Fibroblast of lung (primary cell): ENCODE results near the gene WWOX. TPM values are rescaled to one million over a fixed set of nuclear protein-coding genes. Genes with fewer than 3 reads are reported as not detected.

ENCODE experiments used
- DNase-seq, 2 donors: peaks; one replicate each; pipeline versions ENCODE4 v3.0.0 to v3.0.0-alpha.2; 2010; ENCODE audit warnings: low read depth in 2 of 2
- H2AFZ ChIP-seq: 2 replicates; pipeline ENCODE4 v1.5.1; 2012; ENCODE audit warnings: low read length, control low read depth, inconsistent platforms
- H3K27ac ChIP-seq: 2 replicates; pipeline ENCODE4 v1.5.1; 2011; ENCODE audit warnings: low read length, control low read depth; ENCODE audit not compliant: insufficient read depth
- H3K27me3 ChIP-seq: 2 replicates; pipeline ENCODE4 v1.5.1; 2011; ENCODE audit warnings: mild to moderate bottlenecking, low read length; ENCODE audit not compliant: control insufficient read depth, insufficient read depth
- H3K36me3 ChIP-seq: 2 replicates; pipeline ENCODE4 v1.5.1; 2011; ENCODE audit warnings: low read length; ENCODE audit not compliant: control insufficient read depth, insufficient read depth
- H3K4me1 ChIP-seq: 2 replicates; pipeline ENCODE4 v1.5.1; 2011; ENCODE audit warnings: low read length; ENCODE audit not compliant: control insufficient read depth, insufficient read depth; ENCODE audit errors: extremely low read depth
- H3K4me2 ChIP-seq: 2 replicates; pipeline ENCODE4 v1.5.1; 2011; ENCODE audit warnings: low read length, control low read depth; ENCODE audit not compliant: insufficient read depth; ENCODE audit errors: extremely low read depth
- H3K4me3 ChIP-seq, 4 experiments: fragments of 200-600 bp in 1 of 4; sonication (generic) in 1 of 4; replicated peaks in 1 of 4; 2 replicates each; pipeline ENCODE4 v1.5.1; 2011 to 2016; ENCODE audit warnings: low read length in 4 of 4, low read depth in 3 of 4, mild to moderate bottlenecking in 3 of 4, control low read depth in 2 of 4, inconsistent platforms in 1 of 4, mixed read lengths in 1 of 4; ENCODE audit not compliant: insufficient read depth in 1 of 4; ENCODE audit errors: control extremely low read depth in 1 of 4
- H3K79me2 ChIP-seq: 2 replicates; pipeline ENCODE4 v1.5.1; 2012; ENCODE audit warnings: mild to moderate bottlenecking, low read length, inconsistent platforms; ENCODE audit not compliant: control insufficient read depth, insufficient read depth
- H3K9ac ChIP-seq: 2 replicates; pipeline ENCODE4 v1.5.1; 2011; ENCODE audit warnings: mild to moderate bottlenecking, low read length, control low read depth; ENCODE audit not compliant: insufficient read depth
- H3K9me3 ChIP-seq: 2 replicates; pipeline ENCODE4 v1.5.1; 2012; ENCODE audit warnings: low read depth, low read length; ENCODE audit not compliant: control insufficient read depth, insufficient read depth
- H4K20me1 ChIP-seq: 2 replicates; pipeline ENCODE4 v1.5.1; 2011; ENCODE audit warnings: low read length; ENCODE audit not compliant: control insufficient read depth, insufficient read depth; ENCODE audit errors: extremely low read depth
- CTCF ChIP-seq, 2 donors: IDR thresholded peaks in 1 of 2; conservative IDR thresholded peaks in 1 of 2; 1 replicate in 1 of 2; 2 replicates in 1 of 2; pipeline ENCODE4 v1.5.1; 2011 to 2012; ENCODE audit warnings: low read length in 2 of 2, control low read depth in 1 of 2, inconsistent platforms in 1 of 2, low read depth in 1 of 2, mild to moderate bottlenecking in 1 of 2
- EZH2 ChIP-seq: IDR thresholded peaks from 2 replicates; pipeline ENCODE4 v1.5.1; 2012; ENCODE audit warnings: low read length, control low read depth, mild to moderate bottlenecking; ENCODE audit errors: missing control alignments
- polyA plus RNA-seq, 2 donors: library from polyadenylated mRNA; depleted of rRNA in 1 of 2; stranded (reverse) in 1 of 2; unstranded in 1 of 2; fragments of >200 nt; gene quantifications; 2 replicates each; pipeline ENCODE4 v1.2.1, GENCODE V29; 2011 to 2012; ENCODE audit warnings: missing spikeins in 1 of 2
- total RNA-seq: library from RNA; depleted of rRNA; stranded (reverse); fragments of >200 nt; gene quantifications from 2 replicates; pipeline ENCODE4 v1.2.1, GENCODE V29; 2014

The WWOX gene
- total and polyA plus RNA-seq, 2 donors (not counting 1 experiment from before 2014, with no cell fraction given) = 5.6 to 16.3 TPM

- H3K27me3 ChIP-seq = no peaks in the 10 kb centered on the region
- H2AFZ ChIP-seq = no peak overlapping the region
- no peaks in the 10 kb centered on the region for H3K9me3 ChIP-seq
- no peaks in the 10 kb centered on the region for H3K79me2 ChIP-seq
- no peak for DNase-seq
- H3K9ac ChIP-seq = no peak overlapping the region
- no peak for TF ChIP-seq EZH2
- no peak for TF ChIP-seq CTCF (conservative IDR thresholded peaks at IDR 0.05 in 1 of 2, IDR thresholded peaks at IDR 0.05 in 1 of 2; ENCODE audit: low read depth in 1 of 2, low read length in 2 of 2)
- no peak overlapping the region for H3K4me3 ChIP-seq
- H3K27ac ChIP-seq = no peak overlapping the region
- H3K36me3 ChIP-seq = no peaks in the 10 kb centered on the region
- no peaks in the 10 kb centered on the region for H4K20me1 ChIP-seq
- no peak overlapping the region for H3K4me2 ChIP-seq
- H3K4me1 ChIP-seq = no peaks in the 10 kb centered on the region
Measured at GRCh38 chr16:78390508-78391324, 291.3 kb downstream of the WWOX start.

DNA sequence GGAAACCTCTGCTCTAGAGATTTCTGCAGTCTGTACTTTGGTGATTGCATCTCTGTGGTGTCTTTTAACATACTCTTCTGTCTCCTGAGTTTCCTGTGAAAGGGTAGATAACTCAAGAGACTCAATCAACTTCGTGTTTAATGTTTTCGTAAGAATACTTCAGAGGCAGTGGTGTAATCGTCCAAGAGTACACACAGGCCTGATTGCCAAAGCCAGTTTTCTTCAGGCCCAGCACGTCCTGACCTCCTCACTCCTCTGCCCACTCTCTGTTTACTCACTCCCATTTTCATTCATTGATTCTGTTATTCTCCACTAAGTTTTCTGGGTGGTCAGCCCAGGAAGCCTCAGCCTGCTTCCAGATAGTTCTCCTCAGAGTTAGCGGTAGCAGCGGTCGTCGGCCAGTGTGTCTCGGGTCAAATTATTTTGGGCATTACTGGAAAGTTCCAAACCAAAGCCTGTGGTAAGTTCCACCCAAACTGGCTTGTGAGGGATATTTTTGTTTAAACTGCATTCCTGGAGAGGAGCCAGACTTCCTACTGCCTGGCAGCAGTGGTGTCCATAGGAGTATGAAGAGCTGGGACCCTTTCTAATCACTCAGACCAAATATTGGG is 293.2 kb downstream of the WWOX start:
- no peak overlapping the region for H3K4me3 ChIP-seq
- DNase-seq = no peak
- no peaks in the 10 kb centered on the region for H3K9me3 ChIP-seq
- H3K9ac ChIP-seq = no peak overlapping the region
- no peak overlapping the region for H3K4me2 ChIP-seq
- H3K79me2 ChIP-seq = no peaks in the 10 kb centered on the region
- H4K20me1 ChIP-seq = no peaks in the 10 kb centered on the region
- no peak for TF ChIP-seq EZH2
- no peak for TF ChIP-seq CTCF (conservative IDR thresholded peaks at IDR 0.05 in 1 of 2, IDR thresholded peaks at IDR 0.05 in 1 of 2; ENCODE audit: low read depth in 1 of 2, low read length in 2 of 2)
- no peaks in the 10 kb centered on the region for H3K27me3 ChIP-seq
- no peaks in the 10 kb centered on the region for H3K36me3 ChIP-seq
- no peak overlapping the region for H2AFZ ChIP-seq
- no peaks in the 10 kb centered on the region for H3K4me1 ChIP-seq
- H3K27ac ChIP-seq = no peak overlapping the region

GRCh38 chr16:78395035-78395434 is 295.6 kb downstream of the WWOX start:
- Histone ChIP-seq H3K79me2 (no peaks in the 10 kb centered on the region), H4K20me1 (no peaks in the 10 kb centered on the region), H3K4me3 (no peak overlapping the region), H2AFZ (no peak overlapping the region), H3K9ac (no peak overlapping the region), H3K4me2 (no peak overlapping the region), H3K27ac (no peak overlapping the region), H3K4me1 (no peaks in the 10 kb centered on the region), H3K9me3 (no peaks in the 10 kb centered on the region), H3K36me3 (no peaks in the 10 kb centered on the region), H3K27me3 (no peaks in the 10 kb centered on the region)
- no peak for DNase-seq
- TF ChIP-seq EZH2 (no peak), CTCF (conservative IDR thresholded peaks at IDR 0.05 in 1 of 2, IDR thresholded peaks at IDR 0.05 in 1 of 2; ENCODE audit: low read depth in 1 of 2, low read length in 2 of 2) (no peak)
